Suppressor macrophage treated with lipopolysaccharide for 1 hour (primary cell): ENCODE results near the gene SLC10A3.

Source experiments
- DNase-seq, 3 donors: peaks; one replicate each; pipeline ENCODE4 v3.0.0-alpha.2; 2020 to 2022

SLC10A3 gene

DNA sequence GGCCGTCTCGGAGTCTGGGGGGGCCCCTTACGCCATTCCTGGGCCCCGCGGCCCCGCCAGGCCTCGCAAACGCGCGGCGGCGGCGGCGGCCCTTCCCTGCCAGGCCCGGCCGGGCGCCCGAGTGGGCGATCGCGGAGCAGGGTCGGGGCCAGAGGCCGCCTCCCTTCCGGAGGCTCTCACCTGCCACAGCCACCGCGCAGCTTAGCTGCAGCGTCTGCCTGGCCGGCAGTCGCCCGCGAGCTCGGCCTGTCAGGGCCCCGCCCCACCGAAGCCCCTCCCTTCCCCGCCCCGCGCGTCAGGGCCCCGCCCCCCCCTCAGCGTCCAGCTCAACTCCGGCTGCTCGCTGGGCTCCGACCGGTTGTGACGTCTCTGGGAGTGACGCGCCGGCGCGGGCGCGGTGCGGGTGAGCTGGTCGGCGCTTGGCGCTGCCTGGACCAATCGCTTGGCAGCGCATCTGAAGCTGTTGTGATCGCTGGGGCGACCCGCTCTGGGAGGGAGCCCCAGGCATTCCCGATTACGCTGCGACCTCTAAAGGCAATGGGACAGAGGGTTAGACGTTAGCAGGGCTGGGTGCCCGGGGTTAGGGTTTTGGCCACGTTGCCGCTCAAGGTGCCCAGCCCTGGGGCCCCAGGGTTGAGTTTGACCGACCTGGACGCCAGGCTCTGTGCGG is at the start of gene SLC10A3:
TSS of gene SLC10A3 (minus strand) at position 216 of the 670 bp plus-strand sequence. CDS start 1,689 bp downstream, outside the sequence.
- peak; percentile 92 to 96 (median 93) for DNase-seq

- DNase-seq = no peak
Observed at GRCh38 chrX:154539077-154539476, 48.6 kb upstream of the SLC10A3 start.

DNA sequence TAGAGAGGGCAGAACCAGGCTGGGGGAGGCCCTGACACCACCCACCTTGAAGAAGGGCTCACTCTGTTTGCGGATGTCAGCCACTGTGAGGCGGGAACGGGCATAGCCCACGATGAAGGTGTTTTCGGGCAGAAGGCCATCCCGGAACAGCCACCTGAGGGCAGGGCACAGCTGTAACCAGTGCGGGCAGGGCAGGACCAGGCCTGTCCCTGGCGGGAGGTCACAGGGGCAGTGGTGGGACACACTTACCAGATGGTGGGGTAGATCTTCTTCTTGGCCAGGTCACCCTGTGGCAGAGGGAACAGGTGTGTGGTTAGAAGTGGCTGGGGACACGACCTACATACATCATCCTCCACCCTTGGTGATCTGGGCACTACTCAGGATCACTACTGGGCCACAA is 45.5 kb upstream of the SLC10A3 start:
- DNase-seq = no peak

- DNase-seq = peak; percentile 92 to 94 (median 93)
Observed at GRCh38 chrX:154534526-154535322, 44.3 kb upstream of the SLC10A3 start.

- DNase-seq = no peak
Observed at GRCh38 chrX:154532690-154533089, 42.3 kb upstream of the SLC10A3 start.

GRCh38 chrX:154531626-154532025 is 41.2 kb upstream of the SLC10A3 start:
- no peak for DNase-seq

GRCh38 chrX:154530286-154530685 is 39.9 kb upstream of the SLC10A3 start:
- DNase-seq = no peak

- no peak for DNase-seq
Observed at GRCh38 chrX:154529206-154529612, 38.8 kb upstream of the SLC10A3 start.

DNA sequence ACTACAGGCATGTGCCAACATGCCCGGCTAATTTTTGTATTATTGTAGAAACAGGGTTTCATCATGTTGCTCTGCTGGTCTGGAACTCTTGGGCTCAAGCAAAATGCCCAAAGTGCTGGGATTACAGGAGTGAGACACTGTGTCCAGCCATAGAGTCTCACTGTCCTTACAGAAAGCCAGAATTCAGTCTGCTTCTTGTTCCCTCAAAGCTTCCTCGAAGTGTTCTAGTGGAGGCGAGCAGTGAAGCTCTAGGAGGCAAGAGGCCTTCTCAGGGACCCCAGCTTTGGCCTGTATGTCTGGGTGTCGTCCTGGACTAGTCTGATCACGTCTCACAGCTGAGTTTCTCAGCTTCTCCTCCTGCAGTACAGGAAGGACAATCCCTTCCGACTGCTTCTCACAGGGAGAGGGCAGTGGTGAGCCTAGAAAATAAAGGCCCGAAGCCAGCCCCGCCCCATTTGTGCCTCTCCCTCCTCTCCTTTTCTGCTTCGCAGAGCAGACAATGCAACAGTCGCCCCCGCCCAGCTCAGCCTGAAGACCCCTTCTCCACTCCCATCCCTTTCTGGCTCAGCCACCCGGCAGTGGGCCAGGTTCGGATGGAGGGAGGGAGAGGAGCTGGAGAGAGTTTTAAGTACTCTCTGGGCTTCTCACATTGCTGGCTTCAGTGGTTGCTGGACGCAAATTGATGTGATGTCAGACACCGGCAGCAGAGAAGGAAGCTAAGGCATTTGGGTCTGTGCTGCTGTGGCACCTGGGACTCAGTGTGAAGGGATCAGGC is 36.7 kb upstream of the SLC10A3 start:
- peak; percentile 69 to 71 (median 70) for DNase-seq

DNA sequence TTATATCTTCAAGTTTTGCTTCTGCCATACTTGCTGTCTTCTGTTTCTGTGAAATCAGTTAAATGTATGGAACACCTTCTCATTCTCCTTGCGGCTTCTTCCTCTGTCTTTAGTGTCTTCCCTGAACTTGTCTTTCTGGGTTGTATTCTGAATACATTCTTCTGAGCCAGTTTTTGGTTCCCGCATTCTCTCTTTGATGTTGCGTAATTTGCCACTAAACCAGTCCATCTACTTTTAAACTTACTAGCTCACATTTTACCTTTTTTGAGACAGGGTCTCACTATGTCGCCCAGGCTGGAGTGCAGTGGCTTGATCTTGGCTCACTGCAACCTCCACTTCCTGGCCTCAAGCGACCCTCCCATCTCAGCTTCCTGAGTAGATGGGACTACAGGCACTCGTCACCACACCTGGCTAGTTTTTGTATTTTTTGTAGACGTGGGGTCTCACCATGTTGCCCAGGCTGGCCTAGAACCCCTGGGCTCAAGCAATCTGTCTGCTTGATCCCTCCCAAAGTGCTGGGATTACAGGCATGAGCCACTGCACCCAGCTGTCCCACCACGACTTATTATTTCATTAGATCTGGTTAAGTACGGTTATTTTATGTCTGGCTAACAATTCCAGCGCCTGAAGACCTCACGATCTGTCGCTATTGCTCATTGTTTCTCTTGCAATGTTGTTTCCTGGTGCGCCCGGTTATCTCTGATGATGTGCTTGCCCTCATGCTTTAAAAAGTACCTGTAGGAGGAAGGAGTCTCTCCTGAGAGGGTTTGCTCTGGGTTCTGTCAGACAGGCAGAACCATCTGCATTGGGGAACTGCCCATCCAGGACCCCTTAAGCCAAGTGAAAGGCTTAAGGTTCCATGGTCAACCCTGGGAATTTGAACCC is 35.4 kb upstream of the SLC10A3 start:
- no peak for DNase-seq

DNA sequence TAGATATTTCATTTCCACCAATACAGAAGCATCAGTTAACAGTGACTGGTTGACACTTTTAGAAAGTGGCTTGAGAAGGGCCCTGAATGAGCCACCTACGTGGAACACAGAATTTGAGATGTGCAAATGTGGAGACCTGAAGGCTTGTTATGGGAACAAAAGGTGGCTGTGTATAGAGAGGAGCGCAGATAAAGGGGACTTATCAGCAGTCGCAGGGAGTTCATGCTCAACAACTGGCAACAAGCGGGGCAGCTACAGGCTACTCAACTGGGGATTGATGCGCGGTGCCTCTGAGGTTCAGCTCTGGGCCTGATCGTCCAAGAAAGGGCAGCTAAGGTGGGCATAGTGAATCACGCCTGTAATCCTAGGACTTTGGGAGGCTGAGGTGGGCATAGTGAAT is 29.0 kb upstream of the SLC10A3 start:
- no peak for DNase-seq

GRCh38 chrX:154517101-154517781 is 26.8 kb upstream of the SLC10A3 start:
- no peak for DNase-seq

- peak in 1 of 3 donors; percentile 17 for DNase-seq
Observed at GRCh38 chrX:154516656-154517100, 26.2 kb upstream of the SLC10A3 start.

DNA sequence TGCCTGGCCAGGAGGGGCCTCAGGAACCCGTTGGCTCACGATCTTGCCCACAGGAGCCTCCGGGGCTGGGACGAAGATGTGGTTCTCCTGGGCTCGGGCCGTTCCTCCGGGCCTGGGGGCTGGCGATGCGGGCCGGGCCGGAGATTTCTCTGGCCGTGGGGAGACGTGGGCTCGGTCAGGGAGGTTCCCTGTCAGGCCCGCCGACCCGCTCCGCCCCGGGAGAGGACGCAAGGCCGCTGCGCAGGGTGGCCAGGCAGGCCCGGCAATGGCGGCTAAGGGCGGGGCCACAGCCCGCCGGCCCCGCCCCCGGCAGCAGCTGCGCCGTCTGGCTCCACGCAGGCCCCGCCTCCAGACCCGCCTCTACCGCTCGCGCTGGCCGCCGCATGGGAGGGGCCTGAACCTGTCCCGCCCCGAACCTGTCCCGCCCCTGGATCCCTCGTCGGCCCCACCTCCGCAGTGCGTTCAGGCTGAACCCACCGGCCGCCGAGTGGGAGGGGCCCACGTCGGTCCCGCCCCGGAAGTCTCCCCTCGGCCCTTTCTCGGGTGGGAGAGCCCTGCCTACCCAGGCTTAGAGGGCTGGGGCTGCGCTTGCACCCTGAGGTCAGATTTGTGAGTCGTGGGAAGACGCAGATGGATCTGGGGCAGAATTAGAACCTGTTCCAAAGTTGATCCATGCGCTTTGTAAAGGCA is 25.7 kb upstream of the SLC10A3 start, which contains the start of gene FAM3A:
TSS of gene FAM3A (minus strand) at position 267 of the 690 bp plus-strand sequence. CDS start 460 bp downstream, outside the sequence.
- DNase-seq = peak; percentile 87 to 94 (median 90)

GRCh38 chrX:154515090-154515965 is 24.9 kb upstream of the SLC10A3 start:
- no peak for DNase-seq

- DNase-seq = peak in 1 of 3 donors; percentile 26
Observed at GRCh38 chrX:154513716-154514115, 23.3 kb upstream of the SLC10A3 start.

DNA sequence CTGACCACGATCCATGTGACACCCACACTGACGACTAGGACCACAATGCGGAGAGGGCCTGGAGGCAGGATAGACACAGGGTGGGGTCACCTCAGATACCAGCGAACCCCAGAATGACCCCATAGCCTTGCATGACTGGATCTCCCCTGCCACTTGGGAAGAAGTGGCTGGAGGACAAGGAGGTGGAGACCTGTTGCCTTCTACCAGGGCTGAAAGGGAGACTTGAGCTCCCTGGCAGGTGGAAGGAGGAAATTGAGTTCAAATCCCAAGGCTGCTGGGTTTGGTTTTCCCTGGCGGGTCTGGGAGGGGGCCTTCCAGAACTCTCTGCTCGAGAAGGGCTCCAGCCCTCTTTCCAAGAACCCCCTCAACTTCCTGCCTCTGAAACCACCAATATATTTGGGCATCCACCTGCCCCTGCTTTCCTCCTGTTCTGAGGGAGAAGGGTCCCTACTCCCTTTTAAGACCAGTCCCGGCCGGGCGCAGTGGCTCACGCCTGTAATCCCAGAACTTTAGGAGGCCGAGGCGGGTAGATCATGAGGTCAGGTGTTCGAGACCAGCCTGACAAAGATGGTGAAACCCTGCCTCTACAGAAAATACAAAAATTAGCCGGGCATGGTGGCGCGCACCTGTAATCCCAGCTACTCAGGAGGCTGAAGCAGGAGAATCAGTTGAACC is 22.6 kb upstream of the SLC10A3 start:
- no peak for DNase-seq

- DNase-seq = no peak
Observed at GRCh38 chrX:154511761-154512160, 21.3 kb upstream of the SLC10A3 start.

GRCh38 chrX:154509455-154509854 is 19.0 kb upstream of the SLC10A3 start:
- no peak for DNase-seq
